Ovary (tissue), 3 donors: Measurements from ENCODE around the gene PITPNC1.

Experiments used
- CTCF ChIP-seq, 3 donors: fragments of 450-650 bp in 2 of 3; fragments of 200-600 bp in 1 of 3; IDR thresholded peaks; one replicate each; pipeline versions ENCODE4 v1.5.1 to v1.8.0; 2016 to 2022; ENCODE audit warnings: antibody characterized with exemption in 3 of 3, mild to moderate bottlenecking in 1 of 3
- EP300 ChIP-seq: sonication (generic); formaldehyde crosslinking; IDR thresholded peaks from one replicate; pipeline ENCODE4 v1.6.1; 2017; ENCODE audit warnings: antibody characterized with exemption
- donor health status: DM: no; HTN: no; CAD: no.

GRCh38 chr17:67377488-67378453, 690 bp downstream of the PITPNC1 start:
- TF ChIP-seq CTCF (IDR thresholded peaks at IDR 0.05) (peak in 2 of 3 donors; percentile 29 to 46), EP300 (no peak)
